MM.1S (cell line): ENCODE data around the gene BPGM.

Experiments
- DNase-seq: peaks from one replicate; pipeline ENCODE4 v3.0.0-alpha.2; 2015
- H2AFZ ChIP-seq: fragments of 300-600 bp; sonication (generic); 2 replicates; pipeline ENCODE4 v1.6.0; 2016; ENCODE audit warnings: antibody characterized with exemption, low read length
- H3F3A ChIP-seq: fragments of 300-600 bp; sonication (generic); 2 replicates; pipeline ENCODE4 v1.6.1; 2016; ENCODE audit warnings: mild to moderate bottlenecking, antibody characterized with exemption, low read length, moderate library complexity, mixed read lengths; ENCODE audit not compliant: insufficient read depth
- H3K27ac ChIP-seq: fragments of 300-600 bp; sonication (generic); 2 replicates; pipeline ENCODE4 v1.5.1; 2016; ENCODE audit warnings: mild to moderate bottlenecking, low read length
- H3K27me3 ChIP-seq: fragments of 300-600 bp; sonication (generic); replicated peaks from 2 replicates; pipeline ENCODE4 v1.6.0; 2016; ENCODE audit warnings: low read length; ENCODE audit not compliant: insufficient read depth
- H3K36me3 ChIP-seq: fragments of 300-600 bp; sonication (generic); replicated peaks from 2 replicates; pipeline ENCODE4 v1.6.1; 2016; ENCODE audit warnings: mild to moderate bottlenecking, low read length, mixed read lengths; ENCODE audit not compliant: insufficient read depth
- H3K4me1 ChIP-seq: fragments of 300-600 bp; sonication (generic); 2 replicates; pipeline ENCODE4 v1.6.1; 2016; ENCODE audit warnings: low read length, mixed read lengths
- H3K4me2 ChIP-seq: fragments of 300-600 bp; sonication (generic); 2 replicates; pipeline ENCODE4 v1.6.0; 2016; ENCODE audit warnings: low read depth, low read length
- H3K4me3 ChIP-seq: fragments of 300-600 bp; sonication (generic); 2 replicates; pipeline ENCODE4 v1.5.1; 2016; ENCODE audit warnings: low read length, mixed read lengths
- H3K79me2 ChIP-seq: fragments of 300-600 bp; sonication (generic); 2 replicates; pipeline ENCODE4 v1.6.1; 2016; ENCODE audit warnings: mixed run types, low read length, mixed read lengths
- H3K9ac ChIP-seq: fragments of 300-600 bp; sonication (generic); 2 replicates; pipeline ENCODE4 v1.6.1; 2016; ENCODE audit warnings: low read length, mixed read lengths
- H3K9me2 ChIP-seq: fragments of 300-600 bp; sonication (generic); replicated peaks from 2 replicates; pipeline ENCODE4 v1.6.1; 2016; ENCODE audit warnings: mild to moderate bottlenecking, low read length, mixed read lengths; ENCODE audit not compliant: insufficient read depth
- H3K9me3 ChIP-seq: fragments of 300-600 bp; sonication (generic); replicated peaks from 2 replicates; pipeline ENCODE4 v1.6.1; 2016; ENCODE audit warnings: mild to moderate bottlenecking, low read length, mixed read lengths; ENCODE audit not compliant: insufficient read depth
- H4K20me1 ChIP-seq: fragments of 300-600 bp; sonication (generic); 2 replicates; pipeline ENCODE4 v1.6.1; 2016; ENCODE audit warnings: mild to moderate bottlenecking, low read length, moderate library complexity, mixed read lengths; ENCODE audit not compliant: insufficient read depth
- CTCF ChIP-seq: fragments of 300-600 bp; sonication (generic); IDR thresholded peaks from 2 replicates; pipeline ENCODE4 v1.5.1; 2016; ENCODE audit warnings: antibody characterized with exemption, low read length, mixed read lengths
- EZH2 ChIP-seq: fragments of 300-600 bp; sonication (generic); optimal IDR thresholded peaks from 2 replicates; pipeline ENCODE3; 2017; ENCODE audit warnings: low read depth, mild to moderate bottlenecking, antibody characterized with exemption, low read length, mixed read lengths
- EZH2phosphoT487 ChIP-seq: fragments of 300-600 bp; sonication (generic); IDR thresholded peaks from 2 replicates; pipeline ENCODE4 v1.6.1; 2018; ENCODE audit warnings: antibody characterized with exemption, low read length

The BPGM gene

GRCh38 chr7:134669388-134669787, 22.7 kb downstream of the BPGM start:
- TF ChIP-seq EZH2 = no peak
- Histone ChIP-seq H3K4me1 (0 out of 2 replicates have a peak, but pooled peaks cover 8% of the 10 kb centered on the region), H3F3A (peaks cover 6% of the 10 kb centered on the region), H3K79me2 (no peaks in the 10 kb centered on the region), H4K20me1 (no peaks in the 10 kb centered on the region), H3K27me3 (no peaks in the 10 kb centered on the region), H2AFZ (no peak overlapping the region; the same call in 1 of the 2 replicates), H3K36me3 (no peaks in the 10 kb centered on the region), H3K27ac (peak overlapping the region; percentile 3; the same call in 1 of the 2 replicates), H3K9me3 (no peaks in the 10 kb centered on the region), H3K4me2 (peak overlapping the region; percentile 55), H3K4me3 (no peak overlapping the region), H3K9me2 (no peaks in the 10 kb centered on the region), H3K9ac (no peak overlapping the region)
- no peak for DNase-seq

- Histone ChIP-seq H3K9ac (no peak overlapping the region; the same call in 1 of the 2 replicates), H4K20me1 (no peaks in the 10 kb centered on the region), H3K9me3 (no peaks in the 10 kb centered on the region), H3K36me3 (no peaks in the 10 kb centered on the region), H3K9me2 (no peaks in the 10 kb centered on the region), H3K4me1 (0 out of 2 replicates have a peak, but pooled peaks cover 8% of the 10 kb centered on the region), H3K4me3 (peak overlapping the region; percentile 22; the same call in 1 of the 2 replicates), H3K4me2 (peak overlapping the region; percentile 55), H3K27me3 (no peaks in the 10 kb centered on the region), H3K79me2 (no peaks in the 10 kb centered on the region), H3F3A (peaks cover 6% of the 10 kb centered on the region), H2AFZ (peak overlapping the region; percentile 40), H3K27ac (peak overlapping the region; percentile 3; the same call in 1 of the 2 replicates)
- peak; percentile 61 for DNase-seq
- no peak for TF ChIP-seq CTCF
- no peak for TF ChIP-seq EZH2
- no peak for TF ChIP-seq EZH2phosphoT487
These were observed 23.3 kb downstream of the BPGM start for GRCh38 chr7:134669845-134670373.

- H3K27ac ChIP-seq = no peak overlapping the region
- no peak overlapping the region for H3K4me2 ChIP-seq
These were observed 25.0 kb downstream of the BPGM start for GRCh38 chr7:134671609-134672008.

More at GRCh38 chr7:134671609-134672008, 25.0 kb downstream of the BPGM start:
- Histone ChIP-seq H3K9me3 (no peaks in the 10 kb centered on the region), H3F3A (peaks cover 6% of the 10 kb centered on the region), H3K27me3 (no peaks in the 10 kb centered on the region), H3K9ac (no peak overlapping the region), H4K20me1 (no peaks in the 10 kb centered on the region), H3K36me3 (no peaks in the 10 kb centered on the region), H3K4me3 (no peak overlapping the region), H3K9me2 (no peaks in the 10 kb centered on the region), H3K79me2 (no peaks in the 10 kb centered on the region), H2AFZ (no peak overlapping the region), H3K4me1 (0 out of 2 replicates have a peak, but pooled peaks cover 8% of the 10 kb centered on the region)
- TF ChIP-seq CTCF = no peak
- no peak for TF ChIP-seq EZH2phosphoT487
- TF ChIP-seq EZH2 = no peak
- no peak for DNase-seq
